Spinal cord (tissue), 10 donors: ENCODE data around the gene IFT25. TPM values are rescaled to one million over a fixed set of nuclear protein-coding genes. Genes with fewer than 3 reads are reported as not detected.
"Not testable (repeated sequence)": the region's sequence is repeated elsewhere in the genome, so short reads cannot be mapped to it uniquely, and the experiment has no call there.

Experiments used
- DNase-seq, 6 donors: peaks; one replicate each; pipeline versions ENCODE4 v3.0.0 to v3.0.0-alpha.2; 2013 to 2015; ENCODE audit warnings: low spot score in 6 of 6, low read depth in 4 of 6
- H3K27ac ChIP-seq: one replicate; pipeline ENCODE4 v1.5.1; 2013; ENCODE audit warnings: low read depth, low read length, control low read depth
- H3K27me3 ChIP-seq: one replicate; pipeline ENCODE4 v1.6.1; 2013; ENCODE audit warnings: low read length; ENCODE audit not compliant: control insufficient read depth, insufficient read depth
- H3K36me3 ChIP-seq: one replicate; pipeline ENCODE4 v1.6.1; 2013; ENCODE audit warnings: low read length; ENCODE audit not compliant: control insufficient read depth, insufficient read depth
- H3K4me1 ChIP-seq: one replicate; pipeline ENCODE4 v1.6.1; 2013; ENCODE audit warnings: low read length; ENCODE audit not compliant: control insufficient read depth, insufficient read depth
- H3K4me3 ChIP-seq: one replicate; pipeline ENCODE4 v1.5.1; 2013; ENCODE audit warnings: low read depth, low read length, control low read depth
- H3K9me3 ChIP-seq: one replicate; pipeline ENCODE4 v1.6.1; 2013; ENCODE audit warnings: low read length; ENCODE audit not compliant: control insufficient read depth, insufficient read depth
- WGBS: methylation state at CpG from one replicate; pipeline ENCODE4 v1.1.5; 2013; ENCODE audit warnings: missing lambda C conversion rate; ENCODE audit not compliant: insufficient coverage; 5-methylcytosine and 5-hydroxymethylcytosine counted together
- polyA plus RNA-seq, 2 donors: library from polyadenylated mRNA; unstranded; fragments of 120-200 nt; gene quantifications; one replicate each; pipeline ENCODE4 v1.2.1, GENCODE V29; 2013; ENCODE audit not compliant: insufficient read length in 2 of 2
- total RNA-seq, 2 donors: library from RNA; depleted of rRNA in 1 of 2; stranded (reverse); fragments of 120-200 nt in 1 of 2; fragments of >200 nt in 1 of 2; gene quantifications; one replicate each; pipeline versions ENCODE4 v1.2.3 to v1.2.4, GENCODE V29; 2013 to 2014
- donor health status: healthy.

IFT25 gene
- total and polyA plus RNA-seq, 4 donors: 38.7 to 57.7 (median 51.5) TPM

DNA sequence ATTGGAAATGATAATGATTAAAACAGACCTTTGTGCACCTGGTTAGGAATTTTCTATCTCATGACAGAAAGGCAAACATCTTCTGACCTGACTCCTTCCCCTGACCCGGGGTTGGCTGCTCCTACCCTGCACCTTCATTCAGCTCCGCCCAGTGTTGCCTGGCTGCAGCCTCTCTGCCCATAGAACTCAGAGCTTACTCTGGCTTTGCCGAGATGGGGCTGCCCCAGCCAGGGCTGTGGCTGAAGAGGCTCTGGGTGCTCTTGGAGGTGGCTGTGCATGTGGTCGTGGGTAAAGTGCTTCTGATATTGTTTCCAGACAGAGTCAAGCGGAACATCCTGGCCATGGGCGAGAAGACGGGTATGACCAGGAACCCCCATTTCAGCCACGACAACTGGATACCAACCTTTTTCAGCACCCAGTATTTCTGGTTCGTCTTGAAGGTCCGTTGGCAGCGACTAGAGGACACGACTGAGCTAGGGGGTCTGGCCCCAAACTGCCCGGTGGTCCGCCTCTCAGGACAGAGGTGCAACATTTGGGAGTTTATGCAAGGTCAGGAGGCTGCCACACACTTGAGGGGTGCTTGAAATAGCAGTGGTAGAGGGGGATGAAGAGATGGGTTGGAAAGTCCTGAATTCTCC lies 51.4 kb downstream of the IFT25 start, which contains the start of gene DIO1:
Gene DIO1 (plus strand): TSS at position 189 of the 638 bp plus-strand sequence. CDS start 24 bp downstream, at position 213.
- DNase-seq: no peak
- H3K4me1 ChIP-seq: peaks cover 28% of the 10 kb centered on the region
- no peaks in the 10 kb centered on the region for H3K9me3 ChIP-seq
- H3K4me3 ChIP-seq: no peak within 1 kb of the TSS
- no peaks in the 10 kb centered on the region for H3K36me3 ChIP-seq
- 74% methylated on average over 14 of the region's 14 CpGs for WGBS
- no peak within 1 kb of the TSS for H3K27ac ChIP-seq
- no peaks in the 10 kb centered on the region for H3K27me3 ChIP-seq

DNA sequence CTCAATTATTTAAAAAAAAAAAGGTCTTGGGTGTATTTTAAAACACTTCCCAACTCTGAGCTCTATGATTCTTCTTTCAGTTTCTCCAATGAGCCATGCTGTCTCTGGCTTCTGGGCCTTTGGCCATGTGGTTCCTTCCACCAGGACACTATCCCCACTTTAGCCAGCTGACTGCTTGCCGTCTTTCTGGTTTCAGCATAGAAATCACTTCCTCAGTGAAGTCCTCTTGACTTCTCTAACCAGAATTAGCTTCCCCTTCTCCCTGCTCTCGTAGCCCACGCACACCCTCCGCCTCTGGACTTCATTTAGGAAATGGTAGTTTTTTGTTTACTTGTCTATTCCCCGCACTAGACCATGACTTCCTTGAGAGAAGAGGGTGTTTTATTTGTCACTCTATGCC lies 52.6 kb downstream of the IFT25 start:
- Histone ChIP-seq H3K27me3 (no peaks in the 10 kb centered on the region), H3K9me3 (no peaks in the 10 kb centered on the region), H3K36me3 (no peaks in the 10 kb centered on the region), H3K4me1 (peaks cover 19% of the 10 kb centered on the region), H3K4me3 (no peak overlapping the region), H3K27ac (no peak overlapping the region)
- WGBS: 60% methylated on average over 1 of the region's 5 CpGs
- peak in 1 of 6 donors; percentile 48 for DNase-seq

- no peaks in the 10 kb centered on the region for H3K27me3 ChIP-seq
- H3K4me1 ChIP-seq: peaks cover 14% of the 10 kb centered on the region
- H3K36me3 ChIP-seq: peaks cover 5% of the 10 kb centered on the region
- H3K4me3 ChIP-seq: no peak overlapping the region
- WGBS: no CpG with 5 or more reads among the region's 2 CpGs
- H3K27ac ChIP-seq: no peak overlapping the region
- DNase-seq: no peak
- no peaks in the 10 kb centered on the region for H3K9me3 ChIP-seq
Observed at GRCh38 chr1:53891678-53892077, 53.8 kb downstream of the IFT25 start.

- Histone ChIP-seq H3K9me3 (no peaks in the 10 kb centered on the region), H3K4me1 (peaks cover 14% of the 10 kb centered on the region), H3K27ac (no peak overlapping the region), H3K36me3 (peaks cover 5% of the 10 kb centered on the region), H3K27me3 (no peaks in the 10 kb centered on the region), H3K4me3 (no peak overlapping the region)
- WGBS: 100% methylated on average over 1 of the region's 2 CpGs
- DNase-seq: no peak
Observed at GRCh38 chr1:53891018-53891417, 54.5 kb downstream of the IFT25 start.

GRCh38 chr1:53890522-53890941 lies 55.0 kb downstream of the IFT25 start:
- no peak for DNase-seq
- WGBS: 80% methylated on average over 5 of the region's 7 CpGs

DNA sequence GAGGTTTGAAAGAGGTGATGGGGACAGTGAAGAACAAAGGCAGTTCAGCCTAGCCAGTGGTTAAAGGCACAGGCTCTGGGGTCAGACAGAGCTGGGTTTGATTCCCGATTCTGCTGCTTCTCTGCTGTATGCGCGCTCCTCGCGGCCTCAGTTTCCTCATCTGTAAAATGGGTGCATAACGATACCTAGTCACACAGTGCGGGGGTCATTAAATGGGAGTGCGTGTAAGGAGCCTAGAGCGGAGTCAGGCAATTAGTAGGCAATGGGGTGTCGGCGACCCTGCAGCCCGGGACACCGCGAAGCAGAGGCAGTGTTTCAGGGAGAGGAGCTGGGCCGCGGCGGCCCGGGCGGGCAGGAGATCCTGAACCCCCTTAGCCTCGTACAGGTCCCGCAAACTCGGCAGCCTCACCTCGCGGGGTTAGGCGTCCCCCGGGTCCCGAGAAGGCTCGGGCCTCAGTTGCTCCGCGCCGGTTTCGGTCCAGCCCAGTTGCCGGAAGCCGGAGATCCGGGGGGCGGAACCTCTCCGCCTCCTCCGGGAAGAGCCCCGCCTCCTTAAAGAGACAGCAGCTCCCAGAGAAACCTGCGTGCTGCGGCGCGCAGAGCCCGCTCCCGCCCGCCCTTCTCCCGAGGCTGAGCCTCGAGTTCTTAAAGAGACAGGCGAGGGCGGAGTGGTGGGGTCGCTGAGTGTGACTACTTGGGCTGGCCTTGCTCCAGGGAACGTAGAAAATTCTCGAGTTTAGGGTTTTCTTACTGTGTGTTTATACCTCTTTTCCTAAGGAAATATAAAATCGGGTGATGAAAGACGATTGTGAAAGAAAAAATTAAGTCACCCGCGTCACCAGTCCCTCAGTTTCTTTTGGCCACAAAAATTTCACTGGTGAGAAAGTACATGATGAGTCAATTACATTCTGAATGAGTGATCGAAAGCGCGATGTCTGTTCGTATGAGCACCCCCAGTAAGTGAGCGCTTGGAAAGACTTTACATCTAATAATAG lies 55.9 kb downstream of the IFT25 start, which contains the start of gene YIPF1:
Gene YIPF1 (minus strand): TSS at position 494 of the 995 bp plus-strand sequence. CDS start 860 bp downstream, outside the sequence.
- WGBS: 2% methylated on average over 53 of the region's 62 CpGs
- no peaks in the 10 kb centered on the region for H3K27me3 ChIP-seq
- peaks cover 14% of the 10 kb centered on the region for H3K4me1 ChIP-seq
- H3K4me3 ChIP-seq: peak within 1 kb of the TSS; percentile 68
- H3K36me3 ChIP-seq: peaks cover 5% of the 10 kb centered on the region
- DNase-seq: peak; percentile 74 to 96 (median 84)
- no peak within 1 kb of the TSS for H3K27ac ChIP-seq
- H3K9me3 ChIP-seq: no peaks in the 10 kb centered on the region

More at GRCh38 chr1:53890522-53890941, 55.0 kb downstream of the IFT25 start:
- Histone ChIP-seq H3K4me1 (peaks cover 14% of the 10 kb centered on the region), H3K27me3 (no peaks in the 10 kb centered on the region), H3K9me3 (no peaks in the 10 kb centered on the region), H3K36me3 (peaks cover 5% of the 10 kb centered on the region), H3K4me3 (peak overlapping the region; percentile 68), H3K27ac (no peak overlapping the region)

- Histone ChIP-seq H3K4me1 (peaks cover 14% of the 10 kb centered on the region), H3K27ac (no peak overlapping the region), H3K36me3 (peaks cover 5% of the 10 kb centered on the region), H3K9me3 (no peaks in the 10 kb centered on the region), H3K4me3 (no peak overlapping the region), H3K27me3 (no peaks in the 10 kb centered on the region)
- WGBS: 100% methylated on average over 1 of the region's 2 CpGs
- no peak for DNase-seq
Observed at GRCh38 chr1:53888681-53889080, 56.8 kb downstream of the IFT25 start.

GRCh38 chr1:53883600-53883999 lies 61.9 kb downstream of the IFT25 start:
- not testable (repeated sequence) for DNase-seq, H3K27me3 ChIP-seq, H3K4me3 ChIP-seq, H3K4me1 ChIP-seq, H3K27ac ChIP-seq, H3K9me3 ChIP-seq
- H3K36me3 ChIP-seq: peaks cover 12% of the 10 kb centered on the region
- WGBS: 98% methylated on average over 6 of the region's 6 CpGs

DNA sequence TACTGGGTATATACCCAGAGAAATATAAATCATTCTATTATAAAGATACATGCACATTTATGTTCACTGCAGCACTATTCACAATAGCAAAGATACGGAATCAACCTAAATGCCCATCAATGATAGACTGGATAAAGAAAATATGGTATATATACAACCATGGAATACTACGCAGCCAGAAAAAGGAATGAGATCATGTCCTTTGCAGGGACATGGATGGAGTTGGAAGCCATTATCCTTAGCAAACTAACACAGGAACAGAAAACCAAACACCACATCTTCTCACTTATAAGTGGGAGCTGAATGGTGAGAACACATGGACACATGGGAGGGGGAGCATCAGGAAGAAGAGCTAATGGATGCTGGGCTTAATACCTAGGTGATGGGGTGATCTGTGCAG lies 63.6 kb downstream of the IFT25 start:
- peaks cover 18% of the 10 kb centered on the region for H3K36me3 ChIP-seq
- not testable (repeated sequence) for H3K9me3 ChIP-seq, H3K27ac ChIP-seq, DNase-seq, H3K27me3 ChIP-seq, H3K4me1 ChIP-seq, H3K4me3 ChIP-seq
- no CpG with 5 or more reads among the region's 2 CpGs for WGBS
